ENCODE measurements around the gene PLEK2. TPM values are rescaled to one million over a fixed set of nuclear protein-coding genes. Genes with fewer than 3 reads are reported as not detected.

Gene PLEK2
- total RNA-seq, 1 donor from 2014 or later: 2.5 TPM

GRCh38 chr14:67377916-67378315, 34.0 kb downstream of the PLEK2 start:
- DNase-seq (no peak), ATAC-seq (no peak)
- Histone ChIP-seq H3K27me3 (no peaks in the 10 kb centered on the region), H3K4me1 (no peaks in the 10 kb centered on the region), H3K9me3 (no peaks in the 10 kb centered on the region), H3K4me3 (no peak overlapping the region), H3K27ac (no peak overlapping the region), H3K36me3 (peaks cover 93% of the 10 kb centered on the region)
- intact Hi-C loops (cut with DNase I): no loop called here
- no peak for TF ChIP-seq CTCF (IDR thresholded peaks at IDR 0.05)

- Histone ChIP-seq H3K4me1 (no peaks in the 10 kb centered on the region), H3K4me3 (no peak overlapping the region), H3K27me3 (no peaks in the 10 kb centered on the region), H3K36me3 (peaks cover 94% of the 10 kb centered on the region), H3K27ac (no peak overlapping the region), H3K9me3 (no peaks in the 10 kb centered on the region)
- intact Hi-C loops (cut with DNase I): no loop called here
- ATAC-seq: no peak
- TF ChIP-seq CTCF (IDR thresholded peaks at IDR 0.05): no peak
- DNase-seq: no peak
Measured at GRCh38 chr14:67373347-67373746, 38.6 kb downstream of the PLEK2 start.

GRCh38 chr14:67372833-67373232, 39.1 kb downstream of the PLEK2 start:
- no peak for TF ChIP-seq CTCF (IDR thresholded peaks at IDR 0.05)
- no peak for ATAC-seq
- Histone ChIP-seq H3K4me1 (no peaks in the 10 kb centered on the region), H3K9me3 (no peaks in the 10 kb centered on the region), H3K27ac (no peak overlapping the region), H3K4me3 (no peak overlapping the region), H3K27me3 (no peaks in the 10 kb centered on the region), H3K36me3 (peaks cover 94% of the 10 kb centered on the region)
- intact Hi-C loops (cut with DNase I): no loop called here
- no peak for DNase-seq

- no peaks in the 10 kb centered on the region for H3K4me1 ChIP-seq
- peaks cover 94% of the 10 kb centered on the region for H3K36me3 ChIP-seq
Measured at GRCh38 chr14:67371247-67372148, 40.5 kb downstream of the PLEK2 start.

GRCh38 chr14:67370830-67371229, 41.1 kb downstream of the PLEK2 start:
- Histone ChIP-seq H3K4me1 (no peaks in the 10 kb centered on the region), H3K9me3 (no peaks in the 10 kb centered on the region), H3K36me3 (peaks cover 94% of the 10 kb centered on the region), H3K27me3 (no peaks in the 10 kb centered on the region), H3K4me3 (no peak overlapping the region), H3K27ac (no peak overlapping the region)
- no peak for DNase-seq
- intact Hi-C loops (cut with DNase I): no loop called here
- no peak for ATAC-seq
- TF ChIP-seq CTCF (IDR thresholded peaks at IDR 0.05): no peak

More at GRCh38 chr14:67371247-67372148, 40.5 kb downstream of the PLEK2 start:
- no peak for TF ChIP-seq CTCF (IDR thresholded peaks at IDR 0.05)
- no peak for ATAC-seq
- intact Hi-C loops (cut with DNase I): no loop called here
- Histone ChIP-seq H3K4me3 (no peak overlapping the region), H3K27me3 (no peaks in the 10 kb centered on the region), H3K9me3 (no peaks in the 10 kb centered on the region), H3K27ac (no peak overlapping the region)
- no peak for DNase-seq
